GM12892 (cell line): Measurements from ENCODE around the gene ATG4A.

Source experiments
- POLR2A ChIP-seq: IDR thresholded peaks from 2 replicates; pipeline ENCODE4 v1.6.1; 2011; ENCODE audit warnings: low read depth, low read length, control low read depth
- POLR2AphosphoS5 ChIP-seq: IDR thresholded peaks from 2 replicates; pipeline ENCODE4 v1.6.1; 2011; ENCODE audit warnings: low read depth, low read length, control low read depth

DNA sequence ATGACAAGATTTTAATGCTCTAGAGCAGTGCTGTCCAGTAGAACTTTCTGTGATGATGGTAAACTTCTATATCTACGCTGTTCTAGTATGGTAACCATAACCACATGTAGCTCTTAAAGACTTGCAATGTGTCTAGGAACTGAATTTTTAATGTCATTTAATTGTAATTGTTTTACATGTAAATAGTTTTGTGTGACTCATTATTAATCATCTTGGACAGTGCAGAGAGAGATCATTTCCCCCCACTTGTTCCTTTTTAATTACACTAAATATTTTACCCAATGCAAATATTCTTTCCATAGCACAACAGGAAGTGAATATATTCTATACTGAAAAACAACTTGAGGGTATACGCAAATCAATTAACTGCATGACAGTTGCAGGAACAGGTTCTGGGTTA is 5.8 kb downstream of the ATG4A start:
- TF ChIP-seq POLR2AphosphoS5 (no peak), POLR2A (no peak)
